Coronary artery (tissue), 2 donors: ENCODE data around the gene ODAPH.
"Not testable (repeated sequence)": the region's sequence is repeated elsewhere in the genome, so short reads cannot be mapped to it uniquely, and the experiment has no call there.

Experiments used
- DNase-seq: peaks from one replicate; pipeline ENCODE4 v3.0.0-alpha.2; 2017; ENCODE audit warnings: low spot score
- H3K27ac ChIP-seq, 2 donors: fragments of 200-600 bp; sonication (generic); one replicate each; pipeline ENCODE4 v1.5.1; 2016 to 2019
- H3K4me3 ChIP-seq: fragments of 200-600 bp; sonication (generic); 2 replicates; pipeline ENCODE4 v1.5.1; 2016; ENCODE audit warnings: mild to moderate bottlenecking, moderate library complexity
- CTCF ChIP-seq: fragments of 200-600 bp; sonication (generic); IDR thresholded peaks from one replicate; pipeline ENCODE4 v1.5.1; 2019; ENCODE audit warnings: antibody characterized with exemption

The ODAPH gene

DNA sequence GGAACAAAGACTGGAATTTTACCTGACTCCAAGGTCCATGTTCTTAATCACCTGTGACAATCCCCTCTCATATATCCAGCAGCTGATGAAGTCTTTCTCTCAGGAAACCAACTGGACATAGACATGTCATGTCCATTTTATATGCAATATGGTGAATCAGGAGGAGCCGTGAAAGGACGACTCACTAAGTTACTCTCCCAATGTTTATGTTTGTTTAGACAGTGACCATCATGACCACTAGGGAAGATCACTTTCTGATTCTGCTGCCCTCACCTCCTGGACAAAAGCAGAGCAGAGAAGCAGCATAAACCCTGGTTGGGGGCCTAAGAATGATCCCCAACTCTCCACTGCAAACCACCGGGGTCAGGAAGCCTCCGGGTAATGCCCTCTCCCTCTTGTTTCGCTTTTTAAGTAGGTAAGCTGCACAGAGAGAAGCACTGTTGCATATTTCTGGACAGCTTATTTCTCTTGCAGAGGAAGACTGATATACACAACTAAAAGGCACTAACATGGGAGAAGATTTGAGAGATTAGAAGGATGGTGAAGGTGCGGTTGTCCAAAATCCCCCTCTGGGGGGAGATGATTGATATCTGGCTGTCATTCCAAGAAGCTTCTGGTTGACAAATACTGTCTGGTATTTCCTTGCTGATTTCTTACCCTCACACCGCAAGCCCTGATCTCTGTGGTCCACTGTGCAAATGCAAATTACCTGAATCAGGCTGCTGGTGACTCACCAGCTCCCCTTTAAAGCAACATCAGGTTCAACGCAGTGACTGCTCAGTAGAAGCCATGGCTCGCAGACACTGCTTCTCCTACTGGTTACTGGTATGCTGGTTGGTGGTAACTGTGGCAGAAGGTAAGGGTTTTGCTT lies at the start of gene ODAPH:
Gene ODAPH (plus strand): TSS at position 773 of the 871 bp plus-strand sequence. CDS start 17 bp downstream, at position 790.
- DNase-seq, result no peak
- H3K27ac ChIP-seq, result no peak within 1 kb of the TSS
- H3K4me3 ChIP-seq, result no peak within 1 kb of the TSS
- TF ChIP-seq CTCF, result no peak

- not testable (repeated sequence) for H3K4me3 ChIP-seq, DNase-seq, H3K27ac ChIP-seq
Measured at GRCh38 chr4:75509592-75509991, 46.3 kb upstream of the ODAPH start.

DNA sequence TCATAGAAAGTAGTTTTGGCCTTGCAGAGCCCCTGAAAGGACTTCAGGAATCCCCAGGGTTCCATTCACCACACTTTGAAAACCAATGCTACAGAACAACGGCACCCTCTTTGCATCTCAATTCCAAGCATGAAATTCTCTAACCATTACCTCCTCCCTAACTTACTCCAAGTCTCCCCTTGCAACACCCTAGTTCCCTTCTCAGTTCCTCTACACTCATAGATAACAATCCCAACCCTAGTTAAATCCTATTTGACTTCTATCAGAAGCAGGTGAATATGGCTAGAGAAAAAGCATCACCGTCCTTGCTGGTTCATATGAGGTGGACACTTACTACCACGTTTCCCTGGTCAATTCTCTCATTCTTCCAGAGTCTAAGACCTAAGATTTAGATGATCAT lies 44.0 kb upstream of the ODAPH start:
- Histone ChIP-seq H3K4me3 (peak overlapping the region; percentile 92), H3K27ac (peak overlapping the region in 1 of 2 donors; percentile 97)
- TF ChIP-seq CTCF, result no peak

DNA sequence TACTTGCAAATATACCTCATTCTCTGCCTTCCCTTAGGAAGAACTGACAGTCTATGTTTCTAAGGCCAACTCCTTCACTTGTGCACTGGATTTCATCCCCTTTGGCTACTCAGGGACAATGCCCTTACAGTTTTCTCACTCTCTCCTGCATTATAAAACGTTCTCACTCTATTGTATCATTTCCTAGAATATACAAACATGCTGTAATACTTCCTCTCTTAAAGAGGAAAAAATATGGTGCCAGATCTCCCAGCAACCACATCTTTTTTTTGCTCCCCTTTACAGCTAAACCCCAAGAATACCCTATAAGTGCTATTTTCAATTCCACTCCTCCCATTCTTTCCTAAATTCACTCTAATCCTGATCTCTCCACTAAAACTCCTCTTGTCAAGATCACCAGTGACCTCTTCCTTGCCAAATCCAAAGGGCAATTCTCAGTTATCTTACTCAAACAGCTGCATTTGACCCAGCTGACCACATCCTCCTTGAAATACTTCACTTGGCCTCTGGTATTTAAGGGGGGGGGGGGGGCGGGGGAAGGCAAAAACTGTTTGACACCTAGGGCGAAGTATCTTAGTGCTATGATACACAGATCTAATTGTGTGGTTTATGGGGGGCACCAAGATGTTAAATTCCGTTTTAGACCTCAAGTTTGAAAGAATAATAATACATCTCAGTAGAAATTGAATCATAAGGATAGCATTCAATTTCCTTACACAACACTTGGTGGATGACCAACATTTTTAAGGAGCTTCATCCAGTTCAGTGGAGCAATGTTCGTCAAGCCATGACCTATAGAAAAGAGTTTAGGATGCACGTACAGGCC lies 43.3 kb upstream of the ODAPH start:
- DNase-seq, result no peak
- peak overlapping the region; percentile 92 for H3K4me3 ChIP-seq
- peak overlapping the region in 1 of 2 donors; percentile 97 for H3K27ac ChIP-seq
- TF ChIP-seq CTCF, result no peak

More for the DNA sequence above, 44.0 kb upstream of the ODAPH start:
- no peak for DNase-seq

DNA sequence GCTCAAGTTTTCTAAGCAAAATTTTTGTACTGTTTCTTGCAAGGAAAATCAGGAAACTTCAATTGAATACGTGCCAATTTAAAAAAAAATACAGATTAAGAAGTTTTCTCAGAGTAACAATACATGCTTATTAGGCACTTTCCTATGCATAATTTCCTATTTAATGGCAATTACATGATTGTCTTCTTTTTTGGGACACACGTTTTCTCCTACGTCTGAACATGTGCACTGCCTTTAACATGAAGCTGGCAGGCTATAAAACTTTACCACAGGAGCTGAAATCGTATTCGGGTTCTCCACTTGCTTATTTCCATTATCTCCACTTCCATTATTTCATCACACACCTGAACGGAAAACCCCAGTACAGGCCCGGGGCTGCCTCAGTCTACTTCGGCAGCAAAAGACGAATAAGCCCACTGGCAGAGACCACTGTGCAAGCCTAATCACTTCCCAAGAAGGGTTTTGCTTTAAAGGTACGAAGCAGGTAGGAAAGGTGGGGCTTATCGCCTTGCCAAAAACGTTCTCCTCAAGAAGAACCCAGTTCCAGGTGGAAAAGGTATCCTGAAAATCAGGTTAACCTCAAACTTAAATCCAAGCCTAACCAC lies 42.2 kb upstream of the ODAPH start:
- TF ChIP-seq CTCF, result no peak
- Histone ChIP-seq H3K4me3 (peak overlapping the region; percentile 92), H3K27ac (peak overlapping the region; percentile 94 to 97)
- DNase-seq, result no peak

DNA sequence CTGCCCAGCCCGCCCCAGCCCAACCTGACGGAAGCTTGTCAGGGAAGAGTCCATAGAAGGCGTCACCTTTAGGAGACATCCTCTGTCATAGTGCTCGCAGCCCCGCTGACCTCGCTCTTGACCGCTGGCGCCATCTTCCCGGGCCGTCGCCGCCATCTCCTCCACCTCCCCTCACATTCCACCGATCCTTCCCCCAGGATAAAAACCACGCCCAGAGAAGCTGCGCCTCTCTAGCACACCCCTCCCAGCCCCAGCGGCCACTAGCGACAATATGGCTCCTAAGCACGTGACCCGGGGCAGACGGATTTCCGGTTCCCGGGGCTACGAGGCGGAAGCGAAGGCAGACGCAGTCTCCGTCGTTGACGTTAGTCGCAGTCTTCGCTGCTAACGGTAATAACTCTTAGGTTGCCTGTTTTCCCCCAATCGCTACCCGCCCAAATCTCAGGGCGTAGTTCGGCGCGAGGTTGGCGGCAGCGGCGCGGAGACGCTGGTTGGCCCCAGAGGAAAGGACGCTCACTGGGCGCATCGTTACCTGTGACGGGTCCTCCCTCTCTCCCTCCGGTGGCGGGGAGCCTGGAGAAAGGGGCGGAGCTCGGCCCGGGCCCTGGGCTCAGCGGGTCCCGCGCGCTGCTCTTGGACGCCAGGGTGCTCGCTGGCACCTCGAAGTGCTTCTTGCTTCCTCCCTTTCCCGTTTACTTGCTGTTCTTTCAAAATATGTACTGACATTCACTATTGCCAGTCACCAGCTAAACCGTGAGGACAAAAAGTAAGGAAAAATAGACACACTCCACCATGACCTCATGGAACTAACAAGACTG lies 41.5 kb upstream of the ODAPH start, which contains the start of the genes RCHY1 and THAP6:
Gene RCHY1 (minus strand): TSS at position 273 of the 818 bp plus-strand sequence. CDS start 117 bp downstream, at position 156.
Gene THAP6 (plus strand): TSS at position 343 of the 818 bp plus-strand sequence. CDS start 980 bp downstream, outside the sequence.
- TF ChIP-seq CTCF, result no peak
- peak within 1 kb of the TSS; percentile 92 for H3K4me3 ChIP-seq
- H3K27ac ChIP-seq, result peak within 1 kb of the TSS; percentile 94 to 97
- peak; percentile 97 for DNase-seq
